NOMO-1 treated with dmso at 0.1 percent for 144 hours (cell line): ENCODE data around the gene ADGRL3.
A peak's percentile ranks its signal among the peaks of the same experiment; 100 is the strongest.
"Not testable (repeated sequence)": the region's sequence is repeated elsewhere in the genome, so short reads cannot be mapped to it uniquely, and the experiment has no call there.

Source experiments
- DNase-seq: peaks from one replicate; lab custom pipeline; 2025; ENCODE audit not compliant: unreplicated experiment; lab: John Stamatoyannopoulos, UW

The ADGRL3 gene

DNA sequence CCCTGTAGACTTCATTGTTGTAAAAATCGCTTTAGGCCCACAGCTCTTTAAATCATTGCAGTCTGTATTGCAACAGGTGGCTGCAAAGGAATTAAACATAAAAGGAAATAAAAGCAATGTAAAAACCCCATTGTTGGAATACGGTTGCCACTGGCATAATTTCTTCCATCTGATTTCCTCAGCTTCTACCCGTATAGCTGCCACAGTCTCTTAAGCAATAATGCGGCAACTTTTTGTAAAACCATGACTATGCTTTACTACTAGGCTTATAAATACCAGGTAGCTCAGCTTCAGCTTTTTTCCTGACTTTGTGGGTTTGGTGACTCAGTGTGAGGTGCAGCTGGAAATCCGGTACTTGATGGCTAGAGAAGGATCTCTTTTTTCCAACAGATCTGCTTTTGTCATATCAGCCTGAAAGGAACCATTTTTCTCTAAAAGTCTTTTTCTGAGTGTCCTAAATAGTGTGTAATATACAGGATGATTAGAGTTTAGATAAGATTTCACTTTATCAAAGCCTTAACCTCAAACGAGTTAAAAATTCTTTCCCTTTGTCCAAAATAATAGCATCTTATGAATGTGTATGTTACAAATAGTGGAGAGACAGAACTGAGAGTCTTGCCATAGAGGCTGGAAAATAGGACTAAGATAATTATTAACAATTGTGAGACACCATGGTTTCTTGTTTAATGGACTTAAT, 268.0 kb downstream of the ADGRL3 start:
- DNase-seq, result peak; percentile 75

DNA sequence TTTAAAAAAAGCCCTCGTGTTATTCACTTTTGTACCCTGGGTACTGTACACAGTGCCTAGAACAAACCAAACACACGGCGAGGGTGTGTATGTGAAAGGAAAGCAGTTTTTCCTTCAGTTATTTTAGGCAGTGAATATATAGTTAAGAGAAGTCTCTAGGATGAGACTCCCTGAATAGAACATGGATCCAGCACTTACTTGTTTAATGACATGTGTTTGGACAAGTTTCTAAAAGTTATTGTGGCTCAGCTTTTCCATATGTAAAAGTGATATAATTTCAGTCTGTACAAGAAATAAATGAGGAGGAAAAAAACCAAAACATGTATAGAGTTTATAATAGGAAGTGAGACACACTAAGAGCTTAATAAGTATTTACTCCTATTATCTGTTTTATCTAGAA, 273.2 kb downstream of the ADGRL3 start:
- DNase-seq, result no peak

DNA sequence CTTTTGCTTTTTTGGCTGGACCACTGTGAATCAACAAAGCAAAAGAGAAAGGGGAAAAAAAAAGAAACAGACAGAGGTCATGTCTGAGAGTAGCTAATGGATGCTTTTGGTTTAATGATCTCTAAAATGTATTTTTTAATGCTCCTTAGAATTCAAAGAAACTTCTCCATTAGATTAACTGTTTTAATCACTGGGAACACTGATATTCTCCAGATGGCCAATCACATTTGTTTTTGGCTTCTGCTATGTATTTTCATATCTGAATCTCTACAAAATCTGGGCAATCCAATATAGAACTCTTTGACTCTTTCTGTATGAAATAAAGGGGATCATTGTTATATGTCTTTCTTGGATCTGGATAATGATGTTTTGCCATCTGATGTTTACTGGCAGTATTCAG, 278.2 kb downstream of the ADGRL3 start:
- no peak for DNase-seq

DNA sequence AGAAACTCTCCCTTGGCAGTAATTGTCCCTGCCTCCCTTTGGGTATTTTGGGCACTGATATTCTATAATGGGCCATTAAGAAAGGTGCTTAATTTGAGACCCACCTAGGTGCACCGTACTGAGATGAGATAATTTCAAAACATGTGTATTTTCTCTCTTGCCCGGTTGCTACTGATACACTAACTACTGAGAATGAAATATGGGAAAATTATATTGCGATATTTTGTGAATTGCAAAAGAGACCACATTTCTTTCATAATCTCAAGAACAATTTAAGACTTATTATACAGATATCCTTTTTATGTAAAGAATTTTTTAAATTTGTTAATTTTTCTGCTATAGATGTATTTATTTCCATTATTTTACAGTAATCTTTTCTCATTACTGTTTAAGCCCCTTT, 284.9 kb downstream of the ADGRL3 start:
- peak; percentile 2 for DNase-seq

DNA sequence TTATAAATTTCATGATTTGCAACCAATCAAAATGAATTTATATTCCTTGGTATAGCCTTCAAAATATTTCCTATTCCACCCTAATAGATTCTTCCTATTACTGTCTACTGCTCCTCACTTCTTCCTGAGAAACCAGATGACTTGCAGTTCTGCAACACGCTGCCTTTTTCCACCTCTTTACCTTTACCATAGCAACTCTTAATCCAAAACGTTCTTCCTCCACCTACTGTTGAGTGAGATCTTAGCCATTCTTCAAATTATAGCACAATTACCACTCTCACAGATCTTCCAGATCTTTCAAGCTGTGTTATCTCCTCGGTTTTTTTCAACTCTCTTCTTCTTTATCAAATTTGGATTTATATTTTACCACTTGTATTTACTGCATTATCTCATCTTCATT, 289.8 kb downstream of the ADGRL3 start:
- DNase-seq, result no peak

DNA sequence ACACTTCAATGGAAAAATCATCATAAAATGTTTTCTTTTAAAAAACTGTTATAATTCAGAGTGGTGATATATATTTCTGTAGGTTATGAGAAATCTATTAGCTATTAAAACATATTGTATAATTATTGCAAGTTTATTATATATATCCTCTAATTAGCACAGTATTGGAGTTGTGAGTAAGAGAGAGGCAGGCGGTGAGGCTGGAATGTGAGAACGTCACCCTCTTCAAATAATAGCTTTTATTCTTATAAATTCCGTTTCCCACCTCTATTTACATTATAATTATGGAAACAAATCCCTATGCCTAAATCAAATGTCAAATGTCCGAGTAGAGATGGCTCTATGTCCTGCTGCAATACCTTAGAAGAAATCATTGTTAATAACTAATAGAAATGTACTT, 292.9 kb downstream of the ADGRL3 start:
- DNase-seq, result no peak

DNA sequence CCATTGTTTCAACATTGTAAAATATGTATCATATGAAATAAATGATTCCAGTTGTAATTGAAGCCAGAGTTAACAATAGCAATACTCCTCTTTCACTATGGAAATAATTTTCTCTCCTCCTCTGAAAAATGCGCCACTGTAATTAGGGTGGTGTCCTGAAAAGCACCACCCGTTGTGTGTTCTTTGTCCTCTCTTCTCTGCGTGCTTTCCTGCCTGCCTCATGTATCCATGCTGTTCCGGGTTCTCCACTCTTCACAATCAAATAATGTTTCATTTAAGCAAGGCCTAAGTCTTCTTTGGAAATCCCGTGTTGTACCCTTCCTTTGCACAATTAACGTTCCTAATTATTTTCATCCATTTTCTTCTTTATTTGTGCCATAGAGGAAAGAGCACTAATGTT, 293.3 kb downstream of the ADGRL3 start:
- no peak for DNase-seq

DNA sequence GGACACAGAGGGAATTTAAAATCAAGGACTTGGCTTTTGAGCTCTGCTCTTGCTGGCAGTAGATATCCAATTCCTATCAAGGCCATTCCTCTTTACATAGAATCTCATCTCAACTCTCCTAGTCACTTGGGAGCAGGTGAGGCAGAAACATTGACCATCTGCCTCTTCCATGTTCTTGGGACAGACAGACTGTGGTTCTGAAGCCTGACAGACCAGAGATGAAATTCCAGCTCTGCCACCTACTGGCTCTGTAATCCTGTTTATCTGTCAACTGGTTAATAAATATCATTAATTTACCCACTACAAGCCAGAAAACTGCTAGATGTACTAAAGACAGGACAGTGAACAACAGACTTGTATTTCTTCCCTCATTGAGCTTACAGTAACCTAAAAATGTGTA, 300.8 kb downstream of the ADGRL3 start:
- no peak for DNase-seq

DNA sequence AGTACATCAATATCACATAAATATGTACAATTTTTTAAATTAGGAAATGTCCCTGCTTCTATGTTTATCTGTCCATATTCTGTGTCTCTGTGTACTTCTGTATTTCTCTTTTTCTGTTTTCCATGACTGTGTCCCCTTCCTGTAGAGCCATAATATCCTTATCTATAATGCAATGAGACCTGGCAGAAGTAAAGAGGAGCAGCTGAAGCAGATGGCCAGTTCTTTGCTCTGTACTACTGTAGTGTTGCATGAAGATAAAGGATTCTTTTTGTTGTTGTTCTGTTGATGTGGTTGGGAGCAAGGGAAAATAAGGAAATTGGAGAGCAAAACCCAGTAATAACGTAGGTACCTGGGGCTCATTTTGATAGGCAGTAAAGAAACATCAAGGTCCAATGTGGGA, 301.7 kb downstream of the ADGRL3 start:
- DNase-seq, result no peak

DNA sequence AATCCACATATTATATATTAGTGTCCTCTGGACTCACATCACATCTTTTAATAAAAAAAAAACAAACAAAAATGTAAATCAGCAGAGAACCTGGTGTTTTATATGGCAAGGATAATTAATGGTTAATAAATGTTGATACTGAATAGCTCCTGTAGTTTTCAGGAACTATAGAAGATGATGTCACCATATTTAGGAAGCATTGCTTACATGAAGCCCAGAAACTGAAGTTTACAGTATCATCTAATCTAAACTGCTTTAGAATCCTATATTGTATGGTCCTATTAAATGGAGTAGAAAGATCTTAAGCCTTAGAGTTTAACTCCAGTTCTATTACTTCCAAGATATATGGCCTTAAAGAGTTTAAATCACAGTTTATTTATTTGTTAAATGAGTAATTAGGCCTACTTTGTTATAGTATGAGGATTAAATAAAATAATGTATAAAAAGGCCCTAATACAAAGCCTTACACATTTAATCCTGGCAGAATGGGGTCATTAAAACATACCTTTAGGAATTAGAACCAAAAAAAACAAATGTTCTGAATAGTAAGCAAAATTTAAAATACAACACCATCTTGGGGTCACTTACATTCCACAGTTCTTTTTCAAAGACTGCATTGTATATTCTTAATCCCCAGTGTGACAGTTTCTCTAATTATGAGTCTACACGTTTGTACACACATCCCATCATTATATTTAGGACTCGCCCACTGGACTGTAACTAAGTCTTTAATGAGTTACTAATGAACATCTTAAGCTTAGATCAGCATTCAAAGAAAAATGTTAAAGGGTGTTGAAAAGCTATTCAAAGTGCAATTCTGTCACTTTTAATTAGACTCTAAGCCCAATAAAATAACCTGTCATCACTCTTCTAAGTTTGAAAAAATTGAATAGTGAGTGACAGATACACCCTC, 305.9 kb downstream of the ADGRL3 start:
- no peak for DNase-seq

DNA sequence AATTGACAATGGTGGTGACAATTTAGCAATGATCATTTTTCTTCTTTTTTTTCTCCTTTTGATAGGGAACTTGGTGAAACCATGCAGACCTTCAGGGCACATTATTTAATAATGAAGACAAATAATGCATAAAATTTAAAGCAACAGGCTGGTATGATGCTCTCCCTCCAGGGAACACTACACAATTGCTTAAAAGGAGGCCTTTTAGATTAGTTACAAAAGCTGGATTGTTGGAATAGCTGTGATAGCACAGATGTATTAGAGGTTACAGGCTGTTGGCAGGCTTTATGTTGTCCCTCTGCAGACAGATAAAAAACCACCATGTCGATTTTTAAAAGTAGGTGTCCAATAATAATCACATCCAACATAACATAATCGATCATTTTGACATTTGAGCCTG, 307.0 kb downstream of the ADGRL3 start:
- DNase-seq, result no peak

DNA sequence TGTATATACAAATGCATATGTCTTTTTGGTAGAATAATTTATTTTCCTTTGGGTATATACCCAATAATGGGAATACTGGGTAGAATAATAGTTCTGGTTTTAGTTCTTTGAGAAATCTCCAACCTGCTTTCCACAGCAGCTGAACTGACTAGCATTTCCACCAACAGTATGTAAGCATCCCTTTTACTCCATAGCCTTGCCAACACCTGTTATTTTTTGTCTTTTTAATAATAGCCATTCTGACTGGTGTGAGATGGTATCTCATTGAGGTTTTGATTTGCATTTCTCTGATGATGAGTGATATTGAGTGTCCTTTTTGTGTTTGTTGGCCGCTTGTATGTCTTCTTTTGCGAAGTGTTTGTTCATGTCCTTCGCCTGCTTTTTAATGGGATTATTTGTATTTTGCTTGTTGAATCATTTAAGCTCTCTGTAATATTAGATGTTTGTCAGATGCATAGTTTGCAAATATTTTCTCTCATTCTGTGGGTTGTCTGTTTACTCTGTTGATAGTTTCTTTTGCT, 309.7 kb downstream of the ADGRL3 start:
- DNase-seq, result not testable (repeated sequence)

DNA sequence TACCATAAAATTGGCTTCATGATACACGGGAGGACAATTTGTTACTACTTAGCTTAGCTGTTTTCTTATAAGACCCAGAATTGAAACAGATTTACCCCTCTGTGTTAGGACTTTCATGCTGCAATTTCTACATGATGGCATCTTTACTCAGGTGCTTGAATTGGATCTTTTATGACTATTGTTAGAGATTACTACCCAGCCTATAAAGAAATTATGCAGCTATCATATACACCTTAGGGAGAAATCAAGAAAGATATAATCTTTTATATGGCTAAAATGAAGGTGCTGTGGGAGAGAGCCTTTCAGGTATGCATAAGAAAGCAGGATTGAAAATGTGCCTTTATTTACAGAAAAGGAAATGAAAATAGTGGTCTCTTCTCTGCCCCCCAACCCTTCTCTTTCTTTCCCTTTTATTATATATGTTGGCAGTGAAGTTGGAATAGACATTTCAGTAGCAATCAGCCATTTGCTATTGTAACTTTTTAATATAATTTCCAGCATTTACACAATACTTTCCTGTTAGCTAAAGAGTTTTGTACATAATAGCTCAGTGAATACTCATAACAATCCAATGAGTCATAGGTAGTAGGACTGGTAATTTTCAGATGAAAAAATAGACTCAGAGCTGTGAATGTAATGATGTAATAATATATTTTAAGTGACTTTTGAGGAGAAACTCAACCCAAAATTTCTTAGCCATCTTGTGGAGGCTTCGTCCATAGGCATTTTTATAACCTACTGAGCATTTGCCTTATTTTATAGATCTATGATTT, 311.8 kb downstream of the ADGRL3 start:
- no peak for DNase-seq

DNA sequence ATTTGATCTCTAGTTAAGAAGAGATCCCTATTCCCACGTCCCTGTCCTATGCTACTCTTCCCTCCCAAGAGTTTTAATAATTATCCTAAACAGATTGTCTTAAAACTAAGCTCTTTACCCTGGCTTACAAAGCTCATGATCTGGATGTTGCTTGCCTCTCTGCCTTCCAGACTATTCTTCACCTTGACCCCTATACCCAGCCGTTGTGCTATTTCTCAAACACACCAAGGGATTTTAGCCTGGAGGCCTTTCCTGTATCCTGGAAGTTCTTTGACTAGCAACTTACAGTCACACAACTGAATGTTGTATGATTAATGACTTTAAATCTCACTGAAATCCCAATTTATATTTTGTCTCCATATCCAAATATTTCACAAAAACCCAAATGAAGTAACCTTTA, 314.9 kb downstream of the ADGRL3 start:
- DNase-seq, result no peak

DNA sequence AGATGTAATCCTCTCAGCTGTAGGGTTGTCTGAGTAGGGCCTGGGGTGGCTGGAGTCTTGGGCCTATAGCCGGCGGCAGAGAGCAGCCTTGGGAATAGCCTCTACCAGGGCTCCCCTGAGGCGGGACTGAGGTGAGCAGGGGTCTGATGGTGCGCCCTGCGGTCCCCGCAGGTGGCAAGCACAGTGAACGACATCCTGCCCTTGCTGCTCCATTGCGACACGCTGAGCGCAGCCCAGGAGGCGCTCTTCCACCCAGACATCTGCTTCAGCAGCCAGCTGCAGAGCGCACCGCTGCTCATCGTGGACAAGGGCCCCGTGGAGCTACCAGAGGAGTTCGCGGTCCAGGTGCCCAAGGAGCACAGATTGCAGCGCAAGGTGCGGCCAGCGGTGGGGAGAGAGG, 317.0 kb downstream of the ADGRL3 start:
- no peak for DNase-seq

DNA sequence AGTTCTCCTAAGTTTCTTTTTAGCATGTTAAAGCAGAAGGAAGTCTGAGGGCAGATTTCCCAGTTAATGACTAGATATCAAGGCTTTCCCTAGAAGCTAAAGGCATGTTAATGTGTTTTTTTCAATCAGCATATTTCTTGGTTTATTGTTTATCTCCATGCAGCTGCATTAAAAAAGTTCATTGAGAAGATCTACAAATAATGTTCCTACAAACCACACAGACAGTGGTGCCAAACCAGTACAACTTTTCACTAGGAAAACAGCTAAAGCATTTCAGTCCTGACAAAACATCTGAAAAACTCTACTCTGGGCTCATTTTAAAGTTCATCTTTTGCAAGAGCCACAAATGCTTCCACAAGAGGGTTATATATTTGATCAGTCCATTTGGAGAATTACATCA, 320.0 kb downstream of the ADGRL3 start:
- no peak for DNase-seq

DNA sequence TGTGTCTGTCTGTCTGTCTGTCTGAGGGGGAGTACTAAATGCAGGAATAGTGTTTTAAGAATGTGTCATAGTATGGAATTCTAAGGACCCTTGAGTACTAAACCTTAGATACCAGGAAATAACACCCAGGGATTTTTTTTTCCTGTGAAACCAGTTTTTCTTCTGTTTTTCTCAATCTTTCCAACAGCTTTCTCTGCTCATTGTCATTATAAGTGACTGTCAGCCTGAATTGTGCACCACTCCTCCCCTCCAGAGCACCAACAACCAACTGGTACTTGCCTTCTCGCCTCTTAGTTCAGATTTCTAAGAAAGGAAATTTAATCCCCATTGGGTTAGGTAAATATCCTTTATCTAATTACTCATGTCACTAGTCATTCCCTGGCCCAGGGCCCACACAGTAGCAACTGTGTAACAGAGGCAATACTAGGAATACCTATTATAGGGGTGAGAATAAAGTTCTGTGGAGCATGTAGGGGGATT, 320.6 kb downstream of the ADGRL3 start:
- no peak for DNase-seq

DNA sequence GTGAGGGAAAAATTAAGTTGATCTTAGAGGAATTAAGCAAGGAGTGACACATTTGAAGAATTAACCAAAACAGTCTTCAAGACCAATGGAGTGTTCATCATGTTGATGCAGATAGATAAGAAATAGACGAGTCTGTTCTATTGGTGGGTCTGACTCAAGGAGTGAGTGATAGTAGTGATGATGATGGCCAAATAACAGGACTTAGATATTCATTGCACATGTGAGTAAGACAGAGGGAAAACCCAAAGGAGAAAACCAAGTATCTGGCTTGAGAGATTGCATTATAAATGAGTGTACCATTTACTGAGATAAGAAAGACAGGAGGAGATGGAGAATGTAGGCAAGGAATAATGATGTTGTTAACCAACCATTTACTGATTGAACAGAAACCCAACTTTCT, 321.3 kb downstream of the ADGRL3 start:
- no peak for DNase-seq

DNA sequence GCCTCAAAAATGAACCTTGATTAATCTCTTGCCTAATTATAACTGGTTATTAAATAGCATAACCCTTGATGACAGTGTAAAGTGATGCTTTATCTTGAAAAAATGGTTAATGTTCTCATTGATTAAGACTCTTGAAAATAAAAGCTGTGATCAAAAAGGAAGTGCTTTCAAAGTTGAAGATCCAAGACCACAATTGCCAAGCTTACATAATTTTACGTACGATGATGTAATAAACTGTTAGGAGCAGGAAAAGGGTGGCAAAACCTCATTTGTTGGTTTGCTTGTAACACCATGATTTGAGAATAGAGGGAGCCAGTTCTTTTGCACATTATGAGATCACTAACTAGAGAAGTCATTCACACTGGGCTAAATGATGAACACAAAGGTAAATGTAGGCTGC, 322.2 kb downstream of the ADGRL3 start:
- peak; percentile 24 for DNase-seq

DNA sequence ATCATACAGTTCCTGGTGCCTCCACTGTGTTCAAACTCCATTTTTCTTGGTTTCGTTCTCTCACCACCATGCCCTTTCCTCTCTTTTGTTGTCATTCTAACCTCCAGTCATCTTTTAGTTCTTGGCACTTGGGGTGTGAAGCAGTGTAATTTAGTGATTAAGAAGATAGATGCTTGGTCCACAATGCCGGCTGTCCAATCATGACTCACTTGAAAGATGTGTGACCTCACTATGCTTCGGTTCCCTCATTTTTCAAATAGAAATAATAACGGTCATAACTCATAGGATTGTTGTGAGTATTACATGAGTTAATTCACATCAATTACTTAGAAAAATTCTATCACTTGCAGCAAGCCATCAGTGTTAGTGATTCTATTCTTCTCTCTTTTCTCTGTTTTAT, 327.8 kb downstream of the ADGRL3 start:
- no peak for DNase-seq

DNA sequence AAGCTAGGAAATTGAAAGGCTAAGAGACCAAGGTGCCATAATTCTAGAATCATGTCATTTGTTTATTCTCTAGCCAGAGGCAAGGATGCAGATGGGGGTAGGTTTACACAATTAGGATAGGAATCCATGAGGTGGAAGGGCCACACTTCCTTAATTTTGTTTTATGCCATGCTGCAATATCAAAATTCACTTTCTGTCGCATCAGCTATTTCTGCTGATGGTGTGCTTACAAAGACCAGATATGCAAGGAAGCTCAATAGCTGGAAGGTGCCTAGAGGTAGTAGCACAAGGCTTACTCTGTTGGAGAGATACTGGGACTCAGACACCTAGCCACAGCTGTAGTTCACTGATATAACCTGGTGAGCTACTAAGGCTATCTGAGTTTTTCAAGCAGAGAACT, 328.5 kb downstream of the ADGRL3 start:
- DNase-seq, result no peak
